Nucleus accumbens (tissue), 56 donors: Measurements from ENCODE around the gene SPP2.

Experiments used
- DNase-seq, 56 donors: peaks; one replicate each; lab custom pipeline; 2025; lab: John Stamatoyannopoulos, UW

Gene SPP2

DNA sequence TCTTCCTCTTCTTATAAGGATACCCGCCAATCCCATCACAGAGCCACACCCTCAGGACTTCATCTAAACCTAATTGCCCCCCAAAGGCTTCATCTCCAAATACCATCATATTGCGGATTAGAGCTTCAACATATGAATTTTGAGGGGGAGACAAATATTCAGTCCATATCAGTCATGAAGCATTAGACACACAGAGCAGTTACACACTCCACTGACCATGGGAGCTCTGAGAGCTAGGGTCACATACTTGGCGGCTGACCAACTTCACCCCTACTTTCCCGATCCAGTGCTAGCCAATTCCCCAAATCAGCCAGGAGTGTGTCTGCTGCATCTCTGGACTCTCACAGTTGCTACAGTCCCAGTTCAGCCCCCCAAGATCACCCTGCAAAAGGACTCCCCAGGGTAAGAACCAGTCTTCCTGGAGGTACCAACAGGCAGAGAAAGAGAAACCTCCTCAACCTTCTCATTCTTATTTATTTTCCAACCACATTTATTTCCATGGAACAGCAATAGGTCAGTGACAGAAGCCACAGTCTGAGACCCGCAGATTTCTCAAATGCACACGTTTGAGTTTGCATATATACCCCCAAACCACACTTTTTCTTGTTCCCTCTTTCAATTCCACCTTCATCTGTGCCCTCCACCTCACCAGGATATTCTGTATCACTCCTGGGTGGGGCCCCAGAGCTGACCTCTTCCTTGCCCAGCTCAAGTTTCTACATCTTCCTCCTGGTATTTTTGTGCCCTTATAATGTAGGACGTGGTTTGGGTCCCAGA is 33.3 kb downstream of the SPP2 start:
- no peak for DNase-seq

GRCh38 chr2:234091432-234091879 is 41.0 kb downstream of the SPP2 start:
- no peak for DNase-seq

DNA sequence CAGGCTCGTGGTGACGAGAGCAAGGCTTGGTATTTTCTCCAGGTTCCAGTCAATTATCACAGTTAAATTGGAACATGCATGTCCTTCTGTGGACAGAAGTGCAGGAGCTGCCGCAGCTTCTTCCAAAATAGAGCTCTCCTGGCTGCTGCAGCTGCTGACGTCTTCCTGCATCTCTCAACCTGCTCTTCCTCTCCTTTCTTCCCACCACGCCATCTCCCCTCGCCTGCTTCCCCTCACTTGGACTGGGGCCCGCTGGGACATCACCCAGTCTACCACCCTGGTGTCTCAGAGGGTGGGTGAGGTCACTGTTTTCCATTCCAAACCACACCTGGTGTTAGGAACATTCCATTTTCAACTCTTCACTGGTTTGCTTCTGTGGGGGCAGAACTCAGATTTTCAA is 41.4 kb downstream of the SPP2 start:
- DNase-seq = no peak

DNA sequence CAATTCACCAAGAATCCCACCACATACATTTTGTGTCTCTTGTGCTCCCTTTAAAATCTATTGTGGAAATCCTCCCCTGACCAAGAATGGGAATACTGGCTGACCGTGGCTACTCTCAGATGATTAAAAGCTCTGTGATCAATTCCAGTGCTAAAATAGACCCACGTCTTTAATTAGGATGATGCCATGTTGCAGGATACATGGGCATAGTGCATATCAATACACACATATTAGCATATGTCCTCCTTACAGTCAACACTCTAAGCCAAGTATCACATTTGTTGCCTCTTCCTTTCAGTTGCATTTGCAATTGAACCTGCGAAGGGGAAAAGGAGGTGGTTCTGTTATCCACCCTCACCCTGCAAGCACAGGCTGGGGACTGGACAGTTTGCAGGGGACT is 41.8 kb downstream of the SPP2 start:
- DNase-seq = no peak

DNA sequence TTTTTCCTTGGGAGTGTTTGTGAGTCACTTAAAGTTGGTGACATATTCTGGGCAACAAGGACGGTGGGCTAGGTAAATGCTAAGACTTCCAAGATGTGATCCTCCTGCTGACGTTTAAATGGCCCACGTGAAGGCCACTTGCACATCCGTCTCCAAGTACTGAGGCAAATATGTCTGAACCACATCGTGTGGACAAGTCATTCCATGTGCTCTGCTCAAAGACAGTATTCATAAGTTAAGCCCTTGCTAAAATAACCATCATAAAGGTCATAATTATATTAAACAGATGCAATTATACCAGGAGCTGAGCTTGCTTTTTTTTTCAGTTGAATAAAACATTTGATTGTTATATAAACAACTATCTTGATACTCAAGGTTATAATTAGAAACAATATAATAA is 44.8 kb downstream of the SPP2 start:
- no peak for DNase-seq

GRCh38 chr2:234096164-234096563 is 45.7 kb downstream of the SPP2 start:
- DNase-seq = no peak

DNA sequence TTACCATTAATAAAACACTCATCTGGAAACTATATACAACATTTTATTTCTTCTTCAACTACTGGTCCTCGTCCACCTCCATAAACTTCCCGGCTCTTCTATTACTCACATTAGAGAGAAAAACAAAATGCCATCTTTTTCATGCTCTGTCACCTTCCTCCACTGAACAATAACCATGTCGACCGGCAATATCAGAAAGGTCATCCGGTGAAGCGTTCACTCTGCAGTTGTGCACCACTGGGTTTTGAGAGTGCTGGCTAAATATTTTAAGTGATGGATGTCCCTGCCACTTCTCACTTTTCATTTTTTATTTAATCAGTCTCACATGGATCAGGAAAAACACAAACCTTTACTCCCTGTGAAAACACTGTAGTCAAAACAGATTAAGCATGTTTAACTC is 48.2 kb downstream of the SPP2 start:
- DNase-seq = no peak

DNA sequence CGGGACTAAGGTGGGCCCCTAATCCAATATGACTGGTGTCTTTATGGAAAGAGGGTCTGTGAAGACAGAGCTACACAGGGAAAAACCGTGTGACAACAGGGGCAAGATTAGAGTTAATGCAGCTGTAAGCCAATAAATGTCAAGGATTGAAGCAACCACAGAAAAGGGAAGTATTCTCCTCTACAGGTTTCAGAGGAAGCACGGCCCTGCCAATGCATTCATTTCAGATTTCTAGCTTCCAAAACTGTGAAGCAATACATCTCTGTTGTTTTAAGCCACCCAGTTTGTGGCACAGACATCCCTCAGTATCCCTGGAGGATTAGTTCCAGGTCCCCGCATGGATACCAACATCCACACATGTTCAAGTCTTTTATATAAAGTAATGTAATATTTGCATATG is 48.8 kb downstream of the SPP2 start:
- DNase-seq = no peak

DNA sequence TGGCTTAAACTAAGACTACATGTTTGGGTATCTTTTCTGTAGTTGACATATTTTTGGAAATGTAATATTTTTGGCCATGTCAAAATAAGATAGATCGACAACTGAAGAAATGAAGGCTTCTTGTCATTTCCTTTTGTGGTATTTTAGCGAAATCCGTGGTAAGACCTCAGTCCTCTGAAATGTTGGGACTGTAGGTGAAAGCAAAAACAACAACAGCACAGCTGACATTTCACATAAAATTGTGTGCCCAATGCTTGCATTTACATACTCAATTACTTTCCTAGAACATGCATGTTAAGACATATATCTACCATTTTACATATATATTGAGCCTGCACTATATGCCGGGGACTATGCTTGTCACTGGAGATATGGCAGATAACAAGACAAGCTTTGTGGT is 50.2 kb downstream of the SPP2 start:
- no peak for DNase-seq

DNA sequence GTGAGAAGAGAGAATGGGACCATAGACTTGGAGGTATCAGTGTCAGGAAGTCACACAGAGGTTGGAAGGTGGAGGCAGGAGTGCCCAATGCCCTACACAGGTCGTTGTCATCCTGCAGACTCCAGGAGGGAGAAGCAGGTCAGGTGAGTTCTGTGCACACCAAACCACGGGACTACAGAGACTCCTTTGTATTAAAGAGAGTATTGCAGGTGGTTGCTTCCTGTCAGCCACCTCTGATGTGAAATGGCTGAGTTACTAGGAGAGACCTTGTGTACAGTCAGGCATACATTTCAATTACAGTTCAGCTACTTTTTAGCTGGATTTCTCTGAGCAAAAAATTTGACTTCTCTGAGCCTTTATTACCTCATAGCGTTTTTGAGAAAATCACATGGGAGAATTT is 51.6 kb downstream of the SPP2 start:
- no peak for DNase-seq

DNA sequence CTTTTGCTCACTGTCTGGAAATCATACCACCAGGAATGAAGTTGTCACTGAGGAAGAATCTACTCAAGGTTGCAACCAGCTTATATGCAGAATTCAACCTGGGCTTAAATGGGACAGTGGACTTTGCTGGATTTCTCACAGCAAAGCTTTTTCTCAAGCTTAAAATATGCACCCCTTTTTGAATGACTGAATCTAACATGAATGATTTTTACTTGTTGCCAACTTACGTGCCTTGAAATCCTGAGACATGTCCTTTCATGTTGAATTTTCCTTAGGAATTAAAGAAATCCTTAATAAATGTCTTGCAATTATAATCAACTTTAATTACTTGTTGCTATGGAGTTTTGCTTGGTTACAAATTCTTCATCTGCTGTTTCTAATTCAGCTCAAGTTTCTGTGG is 57.4 kb downstream of the SPP2 start:
- DNase-seq = no peak

DNA sequence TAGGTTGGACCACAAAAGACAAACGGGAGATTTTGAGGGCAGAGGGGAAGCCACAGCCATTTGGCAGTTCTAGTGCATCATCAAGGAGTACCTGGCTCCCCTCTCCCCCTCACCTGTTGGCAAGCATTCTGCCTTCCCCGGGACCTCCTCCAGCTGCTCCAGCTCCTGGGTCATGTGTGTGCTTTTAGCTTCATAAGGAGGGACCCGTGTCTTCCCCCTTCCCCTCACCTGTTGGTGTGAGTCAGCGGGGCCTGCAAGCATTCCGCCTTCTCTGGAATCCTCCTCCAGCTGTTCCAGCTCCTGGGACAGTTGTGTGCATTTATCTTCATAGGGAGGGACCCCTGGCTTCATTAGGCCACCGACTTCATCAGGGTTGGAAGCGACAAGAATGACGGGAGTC is 58.8 kb downstream of the SPP2 start:
- DNase-seq = no peak

DNA sequence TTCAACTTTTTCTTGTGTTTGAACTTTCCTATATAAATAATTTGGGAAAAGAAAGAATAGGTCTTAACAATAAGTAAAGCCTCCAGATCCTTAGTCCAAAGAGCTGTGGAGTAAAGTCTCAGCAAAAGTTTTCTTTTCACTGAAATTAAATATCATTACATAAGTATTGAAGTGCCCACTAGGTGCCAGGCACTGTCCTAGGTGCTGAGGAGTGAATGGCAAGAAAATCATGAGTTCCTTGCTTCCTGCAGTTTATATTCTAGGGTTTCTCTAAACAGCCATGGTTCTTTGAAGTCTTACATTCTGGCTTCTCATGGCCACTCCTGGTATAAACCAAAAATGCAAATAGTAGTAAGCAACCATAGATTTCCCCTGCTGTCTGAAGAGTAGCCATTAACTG is 59.7 kb downstream of the SPP2 start:
- no peak for DNase-seq

- DNase-seq = no peak
Observed at GRCh38 chr2:234111523-234111922, 61.0 kb downstream of the SPP2 start.

DNA sequence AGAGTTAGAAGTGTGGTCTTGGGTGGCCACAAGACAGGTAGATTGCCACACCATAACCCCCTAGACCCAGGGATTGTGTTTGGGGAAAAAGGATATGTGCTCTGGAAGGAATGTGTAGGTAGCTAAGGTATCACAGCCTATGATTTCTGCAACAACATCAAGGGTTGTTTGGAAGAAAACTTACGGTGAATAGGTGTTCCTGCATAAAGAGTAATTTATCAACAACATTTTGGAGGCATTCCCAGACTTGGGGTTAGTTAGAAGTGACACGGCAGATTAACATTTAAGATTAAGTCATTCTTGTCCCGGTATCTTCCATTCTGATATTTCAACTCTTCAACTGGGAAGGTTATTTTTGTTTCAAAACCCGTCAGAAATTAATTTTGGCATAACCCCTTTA is 65.5 kb downstream of the SPP2 start:
- no peak for DNase-seq

DNA sequence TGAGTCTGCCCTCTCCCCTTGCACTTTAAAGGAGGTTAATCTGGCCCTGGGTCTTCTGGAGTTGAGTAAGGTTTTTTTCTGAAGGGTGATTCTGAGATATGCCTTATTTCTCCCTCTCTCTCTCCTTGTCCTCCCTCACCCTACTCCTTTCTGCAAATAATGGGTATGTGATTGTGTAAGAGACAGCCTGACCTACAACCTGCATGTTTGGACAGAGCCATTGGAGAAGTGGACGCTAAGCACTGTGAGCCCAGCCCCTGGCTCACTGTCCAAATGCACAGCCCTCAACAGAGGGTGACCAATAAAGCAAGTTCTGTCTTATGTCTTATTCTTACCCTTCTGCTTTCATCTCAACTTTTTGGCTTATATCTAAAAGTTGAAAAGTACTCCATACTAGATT is 71.5 kb downstream of the SPP2 start:
- no peak for DNase-seq

- DNase-seq = no peak
Observed at GRCh38 chr2:234125451-234126145, 75.1 kb downstream of the SPP2 start.

GRCh38 chr2:234126146-234126470 is 75.6 kb downstream of the SPP2 start:
- DNase-seq = no peak
